Body of pancreas (tissue), 4 donors: ENCODE results near the gene PI16. TPM values are rescaled to one million over a fixed set of nuclear protein-coding genes. Genes with fewer than 3 reads are reported as not detected.
A peak's percentile ranks its signal among the peaks of the same experiment; 100 is the strongest.

Source experiments
- ATAC-seq: fragments of 150-250 bp; one replicate; pipeline ENCODE4 v1.9.1; 2016
- DNase-seq, 4 donors: peaks; one replicate each; pipeline ENCODE4 v3.0.0-alpha.2; 2019
- H3K27ac ChIP-seq, 4 donors: fragments of 200-600 bp; sonication (generic); 1 replicate in 3 of 4; 2 replicates in 1 of 4; pipeline versions ENCODE4 v1.5.1 to v1.6.1; 2016 to 2019; ENCODE audit warnings: mild to moderate bottlenecking in 1 of 4, mixed read lengths in 1 of 4, moderate library complexity in 1 of 4
- H3K27me3 ChIP-seq, 2 donors: fragments of 200-600 bp; sonication (generic); one replicate each; pipeline ENCODE4 v1.6.0; 2016; ENCODE audit warnings: mild to moderate bottlenecking in 1 of 2
- H3K36me3 ChIP-seq, 2 donors: fragments of 200-600 bp; sonication (generic); replicated peaks in 1 of 2; 2 replicates each; pipeline ENCODE4 v1.5.1; 2016; ENCODE audit warnings: low read depth in 2 of 2; ENCODE audit not compliant: insufficient read depth in 1 of 2
- H3K4me1 ChIP-seq: fragments of 200-600 bp; sonication (generic); one replicate; pipeline ENCODE4 v1.6.0; 2016
- H3K4me3 ChIP-seq, 2 donors: fragments of 200-600 bp; sonication (generic); 1 replicate in 1 of 2; 2 replicates in 1 of 2; pipeline ENCODE4 v1.5.1; 2016 to 2019
- H3K9me3 ChIP-seq, 3 donors: fragments of 200-600 bp; sonication (generic); 1 replicate in 2 of 3; 2 replicates in 1 of 3; pipeline ENCODE4 v1.5.1; 2016
- CTCF ChIP-seq, 7 experiments: fragments of 450-650 bp in 4 of 7; fragments of 200-600 bp in 3 of 7; sonication (generic) in 3 of 7; IDR thresholded peaks; one replicate each; pipeline ENCODE4 v1.5.1; 2016 to 2019; ENCODE audit warnings: antibody characterized with exemption in 7 of 7
- POLR2A ChIP-seq, 3 donors: fragments of 450-650 bp; IDR thresholded peaks; one replicate each; pipeline ENCODE4 v1.6.1; 2016; ENCODE audit warnings: antibody characterized with exemption in 3 of 3, mild to moderate bottlenecking in 2 of 3
- WGBS, 2 donors: methylation state at CpG; one replicate each; pipeline ENCODE4 v1.1.5; 2017; 5-methylcytosine and 5-hydroxymethylcytosine counted together
- intact Hi-C: fragments of 100-400 bp; cut with DNase I; formaldehyde crosslinking; loops from one replicate; pipeline ENCODE4 v1.15.1; 2023
- total RNA-seq, 2 donors: library from RNA; depleted of rRNA; stranded (reverse); fragments of >200 nt; gene quantifications; one replicate each; pipeline ENCODE4 v1.1.0, GENCODE V29; 2016

The PI16 gene
- total RNA-seq, 2 donors from 2014 or later: 0.33 to 3.1 TPM

- Histone ChIP-seq H3K27ac (no peak overlapping the region), H3K9me3 (no peaks in the 10 kb centered on the region), H3K4me3 (no peak overlapping the region), H3K27me3 (no peaks in the 10 kb centered on the region), H3K4me1 (no peaks in the 10 kb centered on the region), H3K36me3 (peaks cover 0 to 6% of the 10 kb centered on the region in 2 donors)
- TF ChIP-seq POLR2A (IDR thresholded peaks at IDR 0.05) (no peak), CTCF (IDR thresholded peaks at IDR 0.05) (no peak)
- DNase-seq: peak in 1 of 4 donors; percentile 19
- WGBS, 2 donors: 70 to 78% methylated on average over 10 to 13 of the region's 13 CpGs
- ATAC-seq: peak; percentile 20
- intact Hi-C loops: no loop called here
Observed at GRCh38 chr6:36927691-36928546, 26.6 kb upstream of the PI16 start.

DNA sequence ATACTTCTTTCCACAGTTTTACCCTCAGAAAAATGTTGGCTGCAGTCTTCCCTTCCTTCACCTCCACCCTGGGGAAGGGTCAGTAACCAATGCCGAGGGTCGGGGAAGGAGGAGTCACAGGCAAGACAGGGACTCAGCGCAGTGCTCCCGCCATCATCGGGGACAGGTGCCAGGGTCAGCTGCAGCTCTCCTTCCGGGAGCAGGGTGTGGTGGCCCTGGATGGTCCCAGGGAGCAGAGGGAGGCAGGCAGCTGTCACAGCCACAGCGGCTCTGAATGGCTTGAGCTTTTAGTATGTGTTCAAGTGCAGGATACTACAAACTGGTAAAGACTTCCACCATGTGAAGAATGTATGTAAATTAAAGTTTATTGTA is 26.0 kb upstream of the PI16 start:
- TF ChIP-seq POLR2A (IDR thresholded peaks at IDR 0.05) (no peak), CTCF (IDR thresholded peaks at IDR 0.05) (no peak)
- 76 to 78% methylated on average over 7 of the region's 7 CpGs for WGBS, 2 donors
- no peak overlapping the region for H3K27ac ChIP-seq
- ATAC-seq (no peak), DNase-seq (no peak)
- H3K4me1 ChIP-seq: no peaks in the 10 kb centered on the region
- no peaks in the 10 kb centered on the region for H3K9me3 ChIP-seq
- intact Hi-C loops: no loop called here
- H3K4me3 ChIP-seq: no peak overlapping the region
- peaks cover 0 to 6% of the 10 kb centered on the region in 2 donors for H3K36me3 ChIP-seq
- no peaks in the 10 kb centered on the region for H3K27me3 ChIP-seq

GRCh38 chr6:36929152-36929551 is 25.4 kb upstream of the PI16 start:
- ATAC-seq (no peak), DNase-seq (no peak)
- TF ChIP-seq POLR2A (IDR thresholded peaks at IDR 0.05): no peak

DNA sequence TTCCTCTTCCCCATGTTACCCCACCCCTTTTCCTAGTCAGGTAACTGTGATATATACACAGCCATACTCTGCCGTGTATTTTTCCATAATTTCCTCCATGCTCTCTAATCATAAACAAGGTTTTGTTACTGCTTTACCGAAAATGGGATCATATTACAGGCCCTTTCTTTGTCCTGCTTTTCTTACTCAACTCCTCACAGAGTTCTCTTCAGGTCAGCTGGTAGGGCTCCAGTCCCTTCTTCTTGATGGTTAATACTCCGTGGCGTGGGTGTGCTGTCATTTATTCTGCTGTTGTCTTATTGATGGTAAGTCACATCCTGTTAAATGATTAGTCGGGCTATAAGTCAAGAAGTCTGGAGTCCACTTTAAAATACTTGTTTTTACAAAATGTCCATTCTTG is 24.9 kb upstream of the PI16 start:
- no peaks in the 10 kb centered on the region for H3K27me3 ChIP-seq
- ATAC-seq: no peak
- 28 to 30% methylated on average over 5 of the region's 5 CpGs for WGBS, 2 donors
- peaks cover 0 to 4% of the 10 kb centered on the region in 2 donors for H3K36me3 ChIP-seq
- TF ChIP-seq POLR2A (IDR thresholded peaks at IDR 0.05) (no peak), CTCF (IDR thresholded peaks at IDR 0.05) (no peak)
- no peak overlapping the region for H3K4me3 ChIP-seq
- H3K9me3 ChIP-seq: no peaks in the 10 kb centered on the region
- peak in 1 of 4 donors; percentile 21 for DNase-seq
- H3K27ac ChIP-seq: no peak overlapping the region
- intact Hi-C loops: no loop called here
- no peaks in the 10 kb centered on the region for H3K4me1 ChIP-seq

More at GRCh38 chr6:36929152-36929551, 25.4 kb upstream of the PI16 start:
- no peaks in the 10 kb centered on the region for H3K4me1 ChIP-seq
- H3K36me3 ChIP-seq: peaks cover 0 to 6% of the 10 kb centered on the region in 2 donors
- no peaks in the 10 kb centered on the region for H3K9me3 ChIP-seq
- WGBS, 2 donors: 65 to 70% methylated on average over 10 of the region's 10 CpGs
- H3K27me3 ChIP-seq: no peaks in the 10 kb centered on the region
- intact Hi-C loops: no loop called here
- H3K4me3 ChIP-seq: no peak overlapping the region
- no peak overlapping the region for H3K27ac ChIP-seq

- Histone ChIP-seq H3K36me3 (no peaks in the 10 kb centered on the region), H3K4me3 (no peak overlapping the region), H3K27ac (no peak overlapping the region), H3K4me1 (no peaks in the 10 kb centered on the region), H3K27me3 (no peaks in the 10 kb centered on the region), H3K9me3 (no peaks in the 10 kb centered on the region)
- 83 to 86% methylated on average over 4 of the region's 4 CpGs for WGBS, 2 donors
- TF ChIP-seq CTCF (IDR thresholded peaks at IDR 0.05) (no peak), POLR2A (IDR thresholded peaks at IDR 0.05) (no peak)
- intact Hi-C loops: no loop called here
- ATAC-seq (no peak), DNase-seq (no peak)
Observed at GRCh38 chr6:36930483-36930882, 24.1 kb upstream of the PI16 start.
